HG03342 (cell line): ENCODE data around the gene NBPF12.
"Not testable (repeated sequence)": the region's sequence is repeated elsewhere in the genome, so short reads cannot be mapped to it uniquely, and the experiment has no call there.

ENCODE experiments used
- ATAC-seq: cut with Tn5 transposase; IDR thresholded peaks from one replicate; pipeline ENCODE4 v1.9.1; 2021; ENCODE audit warnings: mild to moderate bottlenecking, moderate library complexity; ENCODE audit not compliant: unreplicated experiment

NBPF12 gene, protein sequence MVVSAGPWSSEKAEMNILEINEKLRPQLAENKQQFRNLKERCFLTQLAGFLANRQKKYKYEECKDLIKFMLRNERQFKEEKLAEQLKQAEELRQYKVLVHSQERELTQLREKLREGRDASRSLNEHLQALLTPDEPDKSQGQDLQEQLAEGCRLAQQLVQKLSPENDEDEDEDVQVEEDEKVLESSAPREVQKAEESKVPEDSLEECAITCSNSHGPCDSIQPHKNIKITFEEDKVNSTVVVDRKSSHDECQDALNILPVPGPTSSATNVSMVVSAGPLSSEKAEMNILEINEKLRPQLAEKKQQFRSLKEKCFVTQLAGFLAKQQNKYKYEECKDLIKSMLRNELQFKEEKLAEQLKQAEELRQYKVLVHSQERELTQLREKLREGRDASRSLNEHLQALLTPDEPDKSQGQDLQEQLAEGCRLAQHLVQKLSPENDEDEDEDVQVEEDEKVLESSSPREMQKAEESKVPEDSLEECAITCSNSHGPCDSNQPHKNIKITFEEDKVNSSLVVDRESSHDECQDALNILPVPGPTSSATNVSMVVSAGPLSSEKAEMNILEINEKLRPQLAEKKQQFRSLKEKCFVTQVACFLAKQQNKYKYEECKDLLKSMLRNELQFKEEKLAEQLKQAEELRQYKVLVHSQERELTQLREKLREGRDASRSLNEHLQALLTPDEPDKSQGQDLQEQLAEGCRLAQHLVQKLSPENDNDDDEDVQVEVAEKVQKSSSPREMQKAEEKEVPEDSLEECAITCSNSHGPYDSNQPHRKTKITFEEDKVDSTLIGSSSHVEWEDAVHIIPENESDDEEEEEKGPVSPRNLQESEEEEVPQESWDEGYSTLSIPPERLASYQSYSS (N-terminal part only)

GRCh38 chr1:146938242-146938902, at the start of gene NBPF12:
TSS of gene NBPF12 (plus strand) at chr1:146938324. CDS start at chr1:146960144, 21,820 bp downstream.
- peak; percentile 79 for ATAC-seq

DNA sequence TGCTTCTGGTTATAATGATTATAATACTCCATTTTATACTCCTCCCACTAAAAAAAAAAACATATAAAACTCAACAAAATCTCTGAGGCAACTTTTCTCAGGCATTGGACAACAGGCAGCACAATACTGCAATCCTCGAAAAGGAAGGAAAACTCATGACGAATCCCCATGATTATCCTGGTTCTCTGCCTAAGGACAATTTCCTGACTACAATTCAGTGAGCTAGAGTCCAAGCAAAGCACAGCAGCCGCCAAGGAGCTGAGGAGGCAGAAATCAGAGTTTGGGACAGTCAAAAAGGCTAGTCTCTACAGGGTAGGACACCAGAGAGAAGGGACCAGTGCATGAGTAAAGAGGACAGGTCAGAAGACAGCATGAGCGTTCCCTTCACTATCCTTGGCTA, 46.8 kb upstream of the NBPF12 start:
- not testable (repeated sequence) for ATAC-seq

DNA sequence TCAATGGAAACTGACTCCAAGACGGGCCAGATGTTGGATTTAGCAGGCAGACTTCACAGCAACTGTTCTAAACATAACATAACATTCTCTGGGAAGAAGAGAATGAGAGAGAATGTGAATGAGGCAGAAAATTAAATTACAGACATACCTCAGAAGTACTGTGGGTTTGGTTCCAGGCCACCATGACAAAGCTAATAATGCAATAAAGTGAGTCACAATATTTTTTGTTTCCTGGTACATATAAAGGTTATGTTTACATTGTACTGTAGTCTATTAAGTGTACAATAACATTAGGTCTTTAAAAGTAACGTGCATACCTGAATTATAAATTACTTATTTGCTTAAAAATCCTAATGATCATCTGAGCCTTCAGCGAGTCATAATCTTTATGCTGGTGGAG, 45.8 kb upstream of the NBPF12 start:
- not testable (repeated sequence) for ATAC-seq

GRCh38 chr1:146907565-146908261, 30.4 kb upstream of the NBPF12 start:
- ATAC-seq: not testable (repeated sequence)

GRCh38 chr1:146912975-146913374, 25.1 kb upstream of the NBPF12 start:
- not testable (repeated sequence) for ATAC-seq

GRCh38 chr1:146920811-146921210, 17.3 kb upstream of the NBPF12 start:
- not testable (repeated sequence) for ATAC-seq

DNA sequence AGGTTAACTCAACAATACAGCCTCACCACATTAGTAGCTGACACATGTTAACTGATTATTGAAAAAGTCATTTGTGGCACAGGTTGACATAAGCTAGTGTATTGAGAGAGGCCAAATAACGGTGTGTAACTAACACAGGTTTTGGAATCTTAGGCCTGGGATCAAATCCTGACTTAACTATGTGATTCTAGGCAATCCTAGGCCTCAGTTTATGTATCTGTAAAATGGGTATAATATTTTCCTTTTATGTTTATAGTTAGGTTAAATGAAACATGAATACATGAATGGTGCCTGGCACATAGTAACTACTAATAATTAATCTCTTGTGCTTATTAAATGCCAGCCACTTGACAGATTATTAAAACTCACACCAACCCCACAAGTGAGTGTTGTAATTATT, 15.5 kb upstream of the NBPF12 start:
- not testable (repeated sequence) for ATAC-seq

- ATAC-seq: not testable (repeated sequence)
Observed at GRCh38 chr1:146924106-146924505, 14.0 kb upstream of the NBPF12 start.

DNA sequence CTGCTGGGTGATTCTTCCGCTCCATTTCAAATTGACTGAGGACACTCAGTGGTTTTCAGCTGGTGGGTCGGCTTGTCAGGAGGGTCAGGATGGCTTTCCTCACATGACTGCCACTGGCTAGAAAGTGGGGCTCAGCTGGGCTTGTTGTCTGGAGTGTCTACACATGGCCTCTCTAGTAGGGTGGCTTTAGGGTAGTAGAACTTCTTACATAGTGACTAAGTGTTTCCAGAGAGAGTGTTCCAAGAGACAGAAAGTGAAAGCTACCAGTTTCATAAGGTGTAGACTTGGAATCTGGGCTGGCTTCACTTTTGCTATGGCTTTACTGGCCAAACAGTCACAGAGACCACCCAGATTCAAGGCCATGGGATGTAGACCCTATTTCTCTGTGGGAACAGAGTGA, 11.7 kb upstream of the NBPF12 start:
- ATAC-seq: not testable (repeated sequence)

GRCh38 chr1:146930225-146930624, 7.9 kb upstream of the NBPF12 start:
- not testable (repeated sequence) for ATAC-seq

DNA sequence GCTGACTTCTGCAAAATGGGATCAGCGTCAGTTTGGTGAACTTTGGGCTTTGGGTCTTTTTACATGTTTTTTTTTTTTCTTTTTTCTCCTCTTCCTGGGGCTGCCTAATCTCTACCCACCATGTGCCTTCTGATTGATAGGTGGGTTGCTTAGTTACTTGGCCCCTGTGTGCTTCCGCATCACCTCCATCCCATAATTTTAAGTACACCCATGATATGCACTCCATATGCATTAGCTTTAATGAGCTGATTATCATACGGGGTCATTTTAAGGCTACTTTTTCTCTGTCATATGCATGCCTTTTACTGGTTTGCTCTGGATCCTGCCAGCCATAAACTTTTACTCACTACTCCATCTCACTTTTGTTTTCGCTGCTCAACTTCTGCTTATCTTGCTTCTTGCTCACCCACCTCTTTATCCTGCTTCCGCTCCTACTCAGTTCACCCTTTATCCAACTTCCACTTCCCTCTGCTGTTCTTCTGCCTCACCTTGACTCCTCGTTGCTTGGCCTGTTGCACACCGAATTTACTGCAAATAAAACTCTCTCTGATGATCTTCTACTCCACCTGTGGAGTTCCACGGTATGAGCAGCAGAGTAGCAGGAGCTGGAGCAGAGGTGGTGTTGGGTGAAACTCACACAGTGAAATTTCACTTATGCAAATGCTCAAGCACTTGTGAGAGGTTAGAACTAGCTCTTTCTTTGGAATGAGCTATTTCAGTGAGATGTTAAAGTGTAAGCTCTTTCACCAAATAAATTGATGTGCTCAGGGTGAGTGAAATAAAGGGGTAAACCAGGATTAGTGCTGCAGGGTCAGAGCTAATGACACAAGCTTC, 3.5 kb upstream of the NBPF12 start:
- peak; percentile 47 for ATAC-seq

DNA sequence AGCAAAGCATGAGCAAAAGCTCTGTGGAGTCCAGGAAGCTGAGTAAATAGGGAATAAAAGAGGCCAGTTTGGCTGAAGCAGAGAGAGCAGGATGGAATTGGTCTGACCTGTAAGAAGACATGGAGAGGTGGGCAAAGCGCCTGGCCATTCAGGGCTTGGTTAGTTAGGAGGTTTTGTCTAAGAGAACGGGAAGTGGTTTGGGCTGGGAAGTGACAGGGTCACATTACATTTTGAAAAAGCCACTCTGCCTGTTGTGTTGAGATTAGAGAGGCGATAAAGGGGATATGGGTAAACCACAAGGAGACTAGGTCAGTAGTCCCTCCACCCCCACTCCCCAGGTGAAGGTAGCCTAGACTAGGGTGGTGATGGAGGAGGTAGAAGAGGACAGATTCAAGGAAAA, 662 bp upstream of the NBPF12 start:
- not testable (repeated sequence) for ATAC-seq

DNA sequence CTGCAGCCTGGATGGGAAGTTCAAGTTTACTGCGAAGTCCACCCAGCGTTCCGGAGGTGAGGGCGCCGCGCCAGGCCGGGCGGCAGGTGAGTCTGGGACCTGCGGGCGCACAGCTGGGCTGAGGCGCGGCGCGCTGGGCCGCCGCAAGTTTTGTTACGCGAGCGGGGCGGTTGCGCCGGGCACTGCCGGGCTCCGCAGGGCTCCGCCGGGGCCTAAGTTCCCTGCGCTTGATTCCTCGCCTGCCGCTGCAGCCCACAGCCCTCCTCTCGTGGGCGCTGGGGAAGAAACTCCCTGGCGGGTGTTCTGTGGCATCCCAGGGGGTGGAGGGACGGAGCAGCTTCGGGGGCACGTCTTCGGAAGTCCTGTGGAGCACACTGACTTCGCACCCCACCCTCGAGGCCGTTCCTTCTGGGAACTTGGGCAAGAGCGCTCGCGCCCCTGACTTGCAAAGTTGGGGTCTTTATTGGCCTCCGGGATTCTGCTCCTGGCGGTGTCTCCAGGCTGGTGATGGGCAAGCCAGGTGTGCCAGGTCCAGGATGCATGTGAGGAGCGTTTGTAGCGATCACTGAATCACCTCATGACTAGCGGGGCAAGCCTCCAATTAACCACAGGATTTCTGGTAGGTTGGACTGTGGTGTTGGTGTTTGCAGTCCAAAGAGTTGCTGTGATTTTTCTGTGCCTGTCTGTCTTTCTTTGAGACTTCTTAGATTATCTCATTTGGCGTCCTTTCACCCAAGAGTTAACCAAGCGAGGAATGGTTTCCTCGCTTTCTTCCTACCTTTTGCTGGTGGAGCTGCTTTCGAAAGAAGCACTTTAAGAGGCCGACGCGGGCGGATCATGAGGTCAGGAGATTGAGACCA, 1.0 kb downstream of the NBPF12 start:
- ATAC-seq: peak; percentile 18

DNA sequence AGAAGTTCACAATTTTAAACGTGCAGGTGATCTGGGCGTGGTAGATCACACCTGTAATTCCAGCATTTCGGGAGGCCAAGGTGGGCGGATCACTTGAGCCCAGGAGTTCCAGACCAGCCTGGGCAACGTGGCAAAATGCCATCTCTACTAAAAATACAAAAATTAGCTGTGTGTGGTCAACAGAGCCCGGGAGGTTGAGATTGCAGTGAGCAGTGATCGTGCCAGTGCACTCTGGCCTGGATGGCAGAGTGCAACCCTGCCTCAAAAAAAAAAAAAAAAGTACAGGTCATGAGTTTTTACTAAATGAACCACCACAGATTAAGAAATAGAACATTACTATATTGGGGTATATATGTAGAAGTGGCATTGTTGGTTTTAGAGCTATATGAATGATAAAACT, 2.2 kb downstream of the NBPF12 start:
- not testable (repeated sequence) for ATAC-seq

- ATAC-seq: not testable (repeated sequence)
Observed at GRCh38 chr1:146943342-146943886, 5.3 kb downstream of the NBPF12 start.

GRCh38 chr1:146948127-146948526, 10.0 kb downstream of the NBPF12 start:
- not testable (repeated sequence) for ATAC-seq

- ATAC-seq: not testable (repeated sequence)
Observed at GRCh38 chr1:146964340-146964739, 26.2 kb downstream of the NBPF12 start.

- not testable (repeated sequence) for ATAC-seq
Observed at GRCh38 chr1:146966351-146966750, 28.2 kb downstream of the NBPF12 start.
